CD14-positive monocyte (primary cell): ENCODE data around the gene HOXC9. TPM values are rescaled to one million over a fixed set of nuclear protein-coding genes. Genes with fewer than 3 reads are reported as not detected.

Source experiments
- DNase-seq, 3 donors: peaks; one replicate each; pipeline ENCODE4 v3.0.0-alpha.2; 2011 to 2022
- H2AFZ ChIP-seq: 2 replicates; pipeline ENCODE4 v1.6.0; 2012; ENCODE audit warnings: mild to moderate bottlenecking, low read depth, low read length, inconsistent platforms; ENCODE audit not compliant: insufficient read depth, poor library complexity, severe bottlenecking
- H3K27ac ChIP-seq, 2 donors: 1 replicate in 1 of 2; 2 replicates in 1 of 2; pipeline ENCODE4 v1.5.1; 2012 to 2013; ENCODE audit warnings: low read length in 2 of 2, control low read depth in 1 of 2, inconsistent platforms in 1 of 2, low read depth in 1 of 2, mild to moderate bottlenecking in 1 of 2
- H3K27me3 ChIP-seq, 2 donors: one replicate each; pipeline versions ENCODE4 v1.6.0 to v1.6.1; 2011 to 2013; ENCODE audit warnings: low read length in 2 of 2; ENCODE audit not compliant: control insufficient read depth in 2 of 2, insufficient read depth in 2 of 2
- H3K36me3 ChIP-seq, 2 donors: replicated peaks in 1 of 2; 1 replicate in 1 of 2; 2 replicates in 1 of 2; pipeline versions ENCODE4 v1.5.1 to v1.6.1; 2012 to 2013; ENCODE audit warnings: low read length in 2 of 2, control low read depth in 1 of 2, inconsistent platforms in 1 of 2, mild to moderate bottlenecking in 1 of 2; ENCODE audit not compliant: insufficient read depth in 2 of 2, control insufficient read depth in 1 of 2
- H3K4me1 ChIP-seq, 2 donors: 1 replicate in 1 of 2; 2 replicates in 1 of 2; pipeline versions ENCODE4 v1.5.1 to v1.6.1; 2012 to 2013; ENCODE audit warnings: low read length in 2 of 2, control low read depth in 1 of 2, inconsistent platforms in 1 of 2, mild to moderate bottlenecking in 1 of 2, moderate library complexity in 1 of 2; ENCODE audit not compliant: insufficient read depth in 2 of 2, control insufficient read depth in 1 of 2
- H3K4me2 ChIP-seq: replicated peaks from 2 replicates; pipeline ENCODE3; 2012; ENCODE audit warnings: low read length, moderate library complexity, mild to moderate bottlenecking; ENCODE audit not compliant: poor library complexity, severe bottlenecking; ENCODE audit errors: extremely low read depth
- H3K4me3 ChIP-seq, 3 experiments: fragments of 200-600 bp in 1 of 3; sonication (generic) in 1 of 3; replicated peaks in 1 of 3; 1 replicate in 2 of 3; 2 replicates in 1 of 3; pipeline ENCODE4 v1.5.1; 2011 to 2013; ENCODE audit warnings: low read length in 3 of 3, mild to moderate bottlenecking in 3 of 3, control low read depth in 2 of 3, low read depth in 2 of 3, inconsistent platforms in 1 of 3, moderate library complexity in 1 of 3
- H3K79me2 ChIP-seq: 2 replicates; pipeline ENCODE4 v1.6.0; 2012; ENCODE audit warnings: mild to moderate bottlenecking, control low read depth, inconsistent platforms, low read length, moderate library complexity; ENCODE audit not compliant: insufficient read depth
- H3K9ac ChIP-seq: 2 replicates; pipeline ENCODE4 v1.6.0; 2017; ENCODE audit warnings: low read length, mild to moderate bottlenecking; ENCODE audit not compliant: insufficient read depth, poor library complexity, severe bottlenecking
- H3K9me3 ChIP-seq, 2 donors: replicated peaks in 1 of 2; 1 replicate in 1 of 2; 2 replicates in 1 of 2; pipeline versions ENCODE4 v1.5.1 to v1.6.1; 2012 to 2013; ENCODE audit warnings: low read length in 2 of 2, control low read depth in 1 of 2; ENCODE audit not compliant: control insufficient read depth in 1 of 2, insufficient read depth in 1 of 2
- H4K20me1 ChIP-seq: 2 replicates; pipeline ENCODE4 v1.6.0; 2012; ENCODE audit warnings: mild to moderate bottlenecking, low read length, control low read depth, moderate library complexity; ENCODE audit not compliant: insufficient read depth
- H3K27ac Mint-ChIP-seq, 7 donors: one replicate each; pipeline ENCODE4 v1.8.0; 2020; ENCODE audit warnings: mild to moderate bottlenecking in 7 of 7, mixed read lengths in 7 of 7, moderate library complexity in 6 of 7, inconsistent platforms in 2 of 7
- H3K27me3 Mint-ChIP-seq, 3 donors: one replicate each; pipeline ENCODE4 v1.8.0; 2021 to 2022; ENCODE audit warnings: low read depth in 3 of 3, mild to moderate bottlenecking in 3 of 3, mixed read lengths in 3 of 3, moderate library complexity in 3 of 3, inconsistent platforms in 1 of 3
- H3K36me3 Mint-ChIP-seq, 2 donors: one replicate each; pipeline ENCODE4 v1.8.0; 2020; ENCODE audit warnings: mixed read lengths in 2 of 2, inconsistent platforms in 1 of 2, mild to moderate bottlenecking in 1 of 2
- H3K4me1 Mint-ChIP-seq: one replicate; pipeline ENCODE4 v1.8.0; 2020; ENCODE audit warnings: mild to moderate bottlenecking, mixed read lengths
- H3K4me3 Mint-ChIP-seq, 2 donors: one replicate each; pipeline ENCODE4 v1.8.0; 2020; ENCODE audit warnings: mild to moderate bottlenecking in 2 of 2, mixed read lengths in 2 of 2, moderate library complexity in 1 of 2
- H3K9me3 Mint-ChIP-seq, 7 donors: one replicate each; pipeline ENCODE4 v1.8.0; 2020 to 2022; ENCODE audit warnings: mixed read lengths in 7 of 7, mild to moderate bottlenecking in 6 of 7, moderate library complexity in 6 of 7, inconsistent platforms in 2 of 7
- WGBS: methylation state at CpG from one replicate; pipeline ENCODE4 v1.1.5; 2013; ENCODE audit warnings: missing lambda C conversion rate; ENCODE audit not compliant: insufficient coverage; 5-methylcytosine and 5-hydroxymethylcytosine counted together
- intact Hi-C, 2 donors: fragments of 100-400 bp; cut with micrococcal nuclease; formaldehyde crosslinking; loops; one replicate each; pipeline versions ENCODE4 v1.15.0 to v1.15.1; 2023
- polyA plus RNA-seq, 3 donors: library from polyadenylated mRNA; depleted of rRNA in 1 of 3; unstranded in 2 of 3; stranded (reverse) in 1 of 3; fragments of 300-500 nt in 2 of 3; fragments of >200 nt in 1 of 3; fragmentation: Illumina TruSeq in 2 of 3; gene quantifications; 1 replicate in 2 of 3; 2 replicates in 1 of 3; pipeline ENCODE4 v1.2.3, GENCODE V29; 2012 to 2021
- TF ChIP-seq, protein P1 (sequence below): fragments of 200-600 bp; IDR thresholded peaks from one replicate; pipeline ENCODE4 v1.8.0; 2022; ENCODE audit warnings: antibody characterized with exemption, mild to moderate bottlenecking

The HOXC9 gene
- polyA plus RNA-seq, 3 donors: not detected

DNA sequence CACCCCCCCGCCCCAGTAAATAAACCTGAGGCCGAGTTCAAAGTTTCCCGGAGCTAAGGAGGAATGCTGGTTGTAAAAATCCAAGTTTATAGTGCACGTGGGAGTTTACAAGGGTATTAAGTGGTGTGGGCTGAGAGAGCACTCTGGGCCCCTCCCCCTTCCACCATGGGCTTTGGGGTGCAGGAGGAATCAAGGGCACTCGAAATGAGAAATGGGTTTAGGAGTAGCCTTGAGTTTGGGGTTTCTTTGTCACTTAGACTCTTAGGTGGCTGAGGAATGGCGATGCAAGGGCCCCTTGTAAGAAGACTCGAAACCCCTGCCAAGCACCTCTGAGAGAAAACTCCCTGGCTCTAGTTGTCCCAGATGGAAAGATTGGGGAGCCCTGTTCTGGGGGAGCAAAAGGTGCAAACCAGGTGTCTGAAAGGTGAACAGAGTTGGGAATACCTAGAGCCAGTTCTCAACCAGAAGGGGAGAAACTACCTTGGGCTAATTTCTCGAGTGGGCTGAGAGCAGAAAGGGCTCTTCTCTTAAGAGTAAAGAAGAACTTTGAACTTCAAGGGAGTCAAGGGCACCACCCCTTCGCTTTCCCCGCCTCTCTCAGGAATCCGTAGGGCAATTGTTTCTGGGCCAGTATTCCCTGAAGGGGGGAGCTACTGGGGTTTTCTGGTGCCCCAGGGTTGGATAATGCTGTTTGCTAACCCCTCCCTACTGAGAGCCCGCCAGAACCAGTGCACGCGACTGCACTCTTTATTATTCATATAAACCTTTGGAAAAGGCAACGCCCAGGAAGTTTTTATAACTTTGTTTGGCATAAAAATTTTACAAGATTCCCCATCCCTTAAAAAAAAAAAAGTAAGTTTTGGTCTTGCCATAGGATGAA is 21.2 kb upstream of the HOXC9 start:
- Mint-ChIP-seq H3K27me3 (peaks cover 97 to 100% (median 100%) of the 10 kb centered on the region in 3 donors), H3K9me3 (peaks cover 7 to 69% (median 56%) of the 10 kb centered on the region in 7 donors), H3K36me3 (peaks cover 10 to 21% of the 10 kb centered on the region in 2 donors), H3K27ac (no peak overlapping the region), H3K4me3 (peak overlapping the region in 1 of 2 donors; percentile 89), H3K4me1 (peaks cover 27% of the 10 kb centered on the region)
- DNase-seq: no peak
- no peak overlapping the region for H3K4me2 ChIP-seq
- no peak overlapping the region for H3K27ac ChIP-seq
- H3K27me3 ChIP-seq: peaks cover 97 to 100% of the 10 kb centered on the region in 2 donors
- intact Hi-C loops: loop anchor here in 1 of 2 donors (10.0 kb wide), 1 partner anchor 56 kb away; the partner anchor contains the start of gene HOXC5
- no CpG with 5 or more reads among the region's 15 CpGs for WGBS
- peaks cover 44 to 86% of the 10 kb centered on the region in 2 donors for H3K9me3 ChIP-seq
- H3K36me3 ChIP-seq: no peaks in the 10 kb centered on the region
- H2AFZ ChIP-seq: no peak overlapping the region
- no peaks in the 10 kb centered on the region for H4K20me1 ChIP-seq
- peaks cover 18 to 28% of the 10 kb centered on the region in 2 donors for H3K4me1 ChIP-seq
- no peak overlapping the region for H3K9ac ChIP-seq
- no peaks in the 10 kb centered on the region for H3K79me2 ChIP-seq
- TF ChIP-seq, protein P1, sequence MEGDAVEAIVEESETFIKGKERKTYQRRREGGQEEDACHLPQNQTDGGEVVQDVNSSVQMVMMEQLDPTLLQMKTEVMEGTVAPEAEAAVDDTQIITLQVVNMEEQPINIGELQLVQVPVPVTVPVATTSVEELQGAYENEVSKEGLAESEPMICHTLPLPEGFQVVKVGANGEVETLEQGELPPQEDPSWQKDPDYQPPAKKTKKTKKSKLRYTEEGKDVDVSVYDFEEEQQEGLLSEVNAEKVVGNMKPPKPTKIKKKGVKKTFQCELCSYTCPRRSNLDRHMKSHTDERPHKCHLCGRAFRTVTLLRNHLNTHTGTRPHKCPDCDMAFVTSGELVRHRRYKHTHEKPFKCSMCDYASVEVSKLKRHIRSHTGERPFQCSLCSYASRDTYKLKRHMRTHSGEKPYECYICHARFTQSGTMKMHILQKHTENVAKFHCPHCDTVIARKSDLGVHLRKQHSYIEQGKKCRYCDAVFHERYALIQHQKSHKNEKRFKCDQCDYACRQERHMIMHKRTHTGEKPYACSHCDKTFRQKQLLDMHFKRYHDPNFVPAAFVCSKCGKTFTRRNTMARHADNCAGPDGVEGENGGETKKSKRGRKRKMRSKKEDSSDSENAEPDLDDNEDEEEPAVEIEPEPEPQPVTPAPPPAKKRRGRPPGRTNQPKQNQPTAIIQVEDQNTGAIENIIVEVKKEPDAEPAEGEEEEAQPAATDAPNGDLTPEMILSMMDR: no peak
- H3K4me3 ChIP-seq: no peak overlapping the region

DNA sequence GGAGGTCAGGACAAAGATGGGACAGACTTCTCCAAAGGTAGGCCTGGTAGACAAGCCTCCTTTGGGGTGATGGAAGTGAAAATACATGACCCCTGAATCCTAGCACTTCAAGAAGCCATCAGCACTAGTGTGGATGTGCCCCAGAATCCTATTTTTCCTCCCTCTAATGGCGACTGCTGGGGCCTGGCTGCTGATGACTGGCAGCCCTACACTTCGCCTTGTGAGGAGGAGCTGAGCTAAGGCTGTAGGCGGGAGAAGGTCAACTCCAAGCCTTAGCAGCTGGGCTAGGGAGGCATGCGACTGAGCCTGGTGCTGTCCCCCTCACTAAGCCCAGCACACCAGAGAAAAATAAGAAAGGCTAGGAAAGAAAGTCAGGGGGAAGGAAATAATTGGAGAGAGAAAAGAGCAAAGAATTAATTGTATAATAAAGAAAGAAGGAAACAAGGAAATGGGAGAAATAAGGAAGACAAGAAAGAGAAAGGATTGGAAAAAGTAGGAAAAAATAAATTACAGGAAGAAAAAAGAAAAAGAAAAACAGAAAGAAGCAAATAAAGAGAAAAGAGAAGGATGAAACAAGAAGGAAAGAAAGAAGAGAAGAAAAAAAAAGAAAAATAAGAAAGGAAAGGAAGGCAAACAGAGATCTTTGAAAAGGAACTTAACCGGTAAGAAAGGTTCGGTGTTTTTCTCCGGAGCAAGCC is 19.7 kb upstream of the HOXC9 start:
- intact Hi-C loops: loop anchor here in 1 of 2 donors (10.0 kb wide), 1 partner anchor 285 kb away; no protein-coding TSS in a partner anchor
- H3K4me2 ChIP-seq: no peak overlapping the region
- H3K4me1 Mint-ChIP-seq: peaks cover 29% of the 10 kb centered on the region
- no peak overlapping the region for H3K4me3 ChIP-seq
- no peak overlapping the region for H3K9ac ChIP-seq
- no peak overlapping the region for H3K27ac Mint-ChIP-seq
- DNase-seq: no peak
- H3K9me3 Mint-ChIP-seq: peaks cover 15 to 76% (median 64%) of the 10 kb centered on the region in 7 donors
- H2AFZ ChIP-seq: no peak overlapping the region
- H3K36me3 Mint-ChIP-seq: peaks cover 10 to 24% of the 10 kb centered on the region in 2 donors
- peaks cover 54 to 90% of the 10 kb centered on the region in 2 donors for H3K9me3 ChIP-seq
- H3K27me3 Mint-ChIP-seq: peaks cover 97 to 100% (median 100%) of the 10 kb centered on the region in 3 donors
- no peak overlapping the region for H3K27ac ChIP-seq
- H4K20me1 ChIP-seq: no peaks in the 10 kb centered on the region
- H3K4me1 ChIP-seq: peaks cover 24 to 27% of the 10 kb centered on the region in 2 donors
- TF ChIP-seq, protein P1: peak; percentile 10
- WGBS: 4% methylated on average over 3 of the region's 7 CpGs
- no peaks in the 10 kb centered on the region for H3K36me3 ChIP-seq
- peak overlapping the region in 1 of 2 donors; percentile 89 for H3K4me3 Mint-ChIP-seq
- peaks cover 91 to 100% of the 10 kb centered on the region in 2 donors for H3K27me3 ChIP-seq
- no peaks in the 10 kb centered on the region for H3K79me2 ChIP-seq
